GM12878 (cell line): ENCODE results near the gene ATP4B. TPM values are rescaled to one million over a fixed set of nuclear protein-coding genes. Genes with fewer than 3 reads are reported as not detected.

Source experiments
- ATAC-seq: fragments of 200-7000 bp; cut with Tn5 transposase; 3 replicates; pipeline ENCODE4 v1.9.1; 2020; ENCODE audit warnings: mild to moderate bottlenecking, moderate library complexity
- BruUV-seq: library from RNA; stranded (reverse); fragments of 400-500 nt; replicated peaks from 2 replicates; lab custom pipeline; 2021; lab: Mats Ljungman, UMichigan
- CTCF ChIA-PET: fragments of 300-600 bp; sonication (Branson Sonifier 250); formaldehyde crosslinking; extraction: SDS; loops from one replicate; lab custom pipeline; 2021; ENCODE audit warnings: inconsistent platforms; lab: Yijun Ruan, JAX
- POLR2A ChIA-PET: fragments of 350-600 bp; formaldehyde crosslinking; extraction: SDS; loops from one replicate; lab custom pipeline; 2021; ENCODE audit warnings: inconsistent platforms; lab: Charles Lee
- RAD21 ChIA-PET: fragments of 300-600 bp; sonication (Branson Sonifier 250); formaldehyde crosslinking; loops from one replicate; lab custom pipeline; 2023; ENCODE audit warnings: antibody characterized with exemption; ENCODE audit not compliant: unreplicated experiment; lab: Charles Lee
- SMC1A ChIA-PET: fragments of 300-600 bp; sonication (Branson Sonifier 250); formaldehyde crosslinking; loops from one replicate; lab custom pipeline; 2023; ENCODE audit not compliant: unreplicated experiment, uncharacterized antibody; lab: Charles Lee
- DNase-seq: peaks from one replicate; pipeline ENCODE4 v3.0.0-alpha.2; 2011; ENCODE audit warnings: low read depth, low spot score
- FAIRE-seq: peaks from 3 replicates; lab custom pipeline; 2011; peaks lifted over from hg19 to GRCh38; lab: Jason Lieb, UNC
- H2AFZ ChIP-seq: 2 replicates; pipeline ENCODE4 v1.6.0; 2011; ENCODE audit warnings: low read depth, low read length, control low read depth; ENCODE audit not compliant: control insufficient read depth
- H3K27ac ChIP-seq: 2 replicates; pipeline ENCODE4 v1.5.1; 2011; ENCODE audit warnings: control low read depth; ENCODE audit not compliant: control insufficient read depth, insufficient read depth
- H3K27me3 ChIP-seq, 2 experiments: replicated peaks in 1 of 2; 2 replicates each; pipeline versions ENCODE4 v1.6.0 to v1.6.1; 2011; ENCODE audit warnings: low read length in 1 of 2; ENCODE audit not compliant: control insufficient read depth in 2 of 2, insufficient read depth in 2 of 2
- H3K36me3 ChIP-seq, 2 experiments: 2 replicates each; pipeline ENCODE4 v1.5.1; 2011; ENCODE audit warnings: low read length in 1 of 2; ENCODE audit not compliant: control insufficient read depth in 2 of 2, insufficient read depth in 2 of 2
- H3K4me1 ChIP-seq: 2 replicates; pipeline ENCODE4 v1.6.1; 2011; ENCODE audit warnings: mild to moderate bottlenecking, low read length, moderate library complexity, mixed read lengths; ENCODE audit not compliant: control insufficient read depth, insufficient read depth
- H3K4me2 ChIP-seq: 2 replicates; pipeline ENCODE4 v1.6.0; 2011; ENCODE audit warnings: control low read depth; ENCODE audit not compliant: control insufficient read depth, insufficient read depth
- H3K4me3 ChIP-seq: fragments of 200-600 bp; sonication (generic); 2 replicates; pipeline ENCODE4 v1.5.1; 2016
- H3K79me2 ChIP-seq: 2 replicates; pipeline ENCODE4 v1.6.0; 2011; ENCODE audit warnings: low read length; ENCODE audit not compliant: control insufficient read depth, insufficient read depth
- H3K9ac ChIP-seq: 2 replicates; pipeline ENCODE4 v1.8.0; 2011; ENCODE audit warnings: low read length, control low read depth, mixed read lengths; ENCODE audit not compliant: control insufficient read depth, insufficient read depth
- H3K9me3 ChIP-seq: replicated peaks from 3 replicates; pipeline ENCODE4 v1.5.1; 2011; ENCODE audit warnings: mild to moderate bottlenecking, low read length; ENCODE audit not compliant: control insufficient read depth, insufficient read depth
- H4K20me1 ChIP-seq: 2 replicates; pipeline ENCODE4 v1.6.0; 2011; ENCODE audit not compliant: control insufficient read depth, insufficient read depth
- BCL11A ChIP-seq: IDR thresholded peaks from 2 replicates; pipeline ENCODE4 v1.6.1; 2011; ENCODE audit warnings: low read depth, low read length
- BCLAF1 ChIP-seq: fragments of 450-650 bp; IDR thresholded peaks from 2 replicates; pipeline ENCODE4 v1.6.1; 2017; ENCODE audit warnings: antibody characterized with exemption, mild to moderate bottlenecking, moderate library complexity
- CBX3 ChIP-seq: fragments of 200-600 bp; sonication (generic); IDR thresholded peaks from 2 replicates; pipeline ENCODE4 v1.6.1; 2016; ENCODE audit warnings: low read depth, borderline replicate concordance
- E2F4 ChIP-seq: IDR thresholded peaks from 2 replicates; pipeline ENCODE4 v1.6.1; 2012; ENCODE audit warnings: low read depth, low read length, improper control_type of control experiment
- MTA2 ChIP-seq: fragments of 450-650 bp; IDR thresholded peaks from 2 replicates; pipeline ENCODE4 v1.6.1; 2016; ENCODE audit warnings: low read depth, mild to moderate bottlenecking, moderate library complexity
- POLR2AphosphoS5 ChIP-seq: IDR thresholded peaks from 2 replicates; pipeline ENCODE4 v1.6.1; 2011; ENCODE audit warnings: mild to moderate bottlenecking, low read length, inconsistent platforms
- RBBP5 ChIP-seq: fragments of 200-600 bp; sonication (generic); conservative IDR thresholded peaks from 2 replicates; pipeline ENCODE4 v1.6.1; 2016
- SP1 ChIP-seq: IDR thresholded peaks from one replicate; pipeline ENCODE4 v1.6.1; 2011; ENCODE audit warnings: low read depth, low read length
- SREBF2 ChIP-seq: IDR thresholded peaks from 2 replicates; pipeline ENCODE4 v1.6.1; 2012; ENCODE audit warnings: mild to moderate bottlenecking, low read length
- SRF ChIP-seq, 2 experiments: IDR thresholded peaks; 2 replicates each; pipeline ENCODE4 v1.6.1; 2011; ENCODE audit warnings: low read depth in 2 of 2, low read length in 2 of 2, mild to moderate bottlenecking in 1 of 2, moderate library complexity in 1 of 2
- STAT1 ChIP-seq: fragments of 450-650 bp; conservative IDR thresholded peaks from 2 replicates; pipeline ENCODE4 v1.6.1; 2014; ENCODE audit warnings: antibody characterized with exemption, mild to moderate bottlenecking
- SUPT20H ChIP-seq: IDR thresholded peaks from 2 replicates; pipeline ENCODE4 v1.6.1; 2011; ENCODE audit warnings: low read depth, mild to moderate bottlenecking, low read length, moderate library complexity, borderline replicate concordance; ENCODE audit not compliant: control insufficient read depth
- TARDBP ChIP-seq: IDR thresholded peaks from 2 replicates; pipeline ENCODE4 v1.6.1; 2016; ENCODE audit warnings: borderline replicate concordance
- WGBS: methylation state at CpG from one replicate; pipeline ENCODE4 v1.1.6; 2016; ENCODE audit warnings: low lambda C conversion rate; ENCODE audit not compliant: insufficient replicate concordance, insufficient coverage; ENCODE audit errors: missing lambda C conversion rate; 5-methylcytosine and 5-hydroxymethylcytosine counted together
- in situ Hi-C: fragments of 300-500 bp; cut with MboI; formaldehyde crosslinking; loops from 9 replicates; pipeline ENCODE4 v1.14.3; 2018; ENCODE audit warnings: mixed read lengths
- intact Hi-C: fragments of 100-400 bp; cut with micrococcal nuclease; formaldehyde crosslinking; loops from one replicate; pipeline ENCODE4 v1.14.2; 2022; ENCODE audit not compliant: unreplicated experiment
- polyA plus RNA-seq, 11 experiments: library from polyadenylated mRNA; depleted of rRNA in 4 of 11; unstranded in 6 of 11; stranded (reverse) in 5 of 11; fragments of >200 nt; fragmentation: Nextera tagmentation in 4 of 11; fragmentation: Illumina TruSeq in 1 of 11; extraction: Ambion mirVana in 4 of 11; extraction: Trizol in 1 of 11; gene quantifications; 1 replicate in 1 of 11; 2 replicates in 10 of 11; pipeline versions ENCODE4 v1.2.1 to v1.2.3, GENCODE V29; 2011 to 2016; ENCODE audit warnings: inconsistent platforms in 2 of 11, missing spikeins in 2 of 11, low read depth in 1 of 11
- total RNA-seq, 4 experiments: library from RNA; depleted of rRNA in 3 of 4; stranded (reverse); fragments of >200 nt in 3 of 4; fragmentation: Illumina TruSeq in 1 of 4; extraction: Trizol in 1 of 4; gene quantifications; 2 replicates each; pipeline versions ENCODE4 v1.2.1 to v1.2.3, GENCODE V29; 2013 to 2021
- TF ChIP-seq, protein P1 (sequence below): fragments of 150-350 bp; IDR thresholded peaks from 2 replicates; pipeline ENCODE4 v1.6.1; 2016; ENCODE audit warnings: low read depth, low read length
- TF ChIP-seq, protein P2 (sequence below): IDR thresholded peaks from 2 replicates; pipeline ENCODE4 v1.6.1; 2011; ENCODE audit warnings: mild to moderate bottlenecking, low read depth, low read length, moderate library complexity; ENCODE audit not compliant: insufficient replicate concordance
- TF ChIP-seq, protein P3 (sequence below): fragments of 450-650 bp; IDR thresholded peaks from 2 replicates; pipeline ENCODE4 v1.6.1; 2017; ENCODE audit warnings: borderline replicate concordance

ATP4B gene
- total and polyA plus RNA-seq, 10 of the 15 experiments (the other 5 are each of a cell fraction or from before 2014, with no cell fraction given), result 0.05 to 0.33 (median 0.20) TPM; not detected in 4

DNA sequence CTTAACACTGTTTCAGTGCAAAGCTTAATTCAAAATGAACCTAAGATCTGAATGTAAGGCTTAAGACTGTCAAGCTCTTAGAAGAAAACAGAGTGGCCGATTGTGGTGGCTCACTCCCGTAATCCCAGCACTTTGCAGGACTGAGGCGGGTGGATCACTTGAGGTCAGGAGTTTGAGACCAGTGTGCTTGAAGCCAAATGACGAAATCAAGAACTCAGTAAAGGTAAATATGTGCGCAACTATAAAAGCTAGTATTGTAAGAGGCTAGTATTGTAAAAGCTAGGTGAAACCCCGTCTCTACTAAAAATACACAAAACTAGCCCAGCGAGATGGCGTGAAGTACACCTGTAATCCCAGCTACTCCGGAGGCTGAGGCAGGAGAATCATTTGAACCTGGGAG, 12.7 kb downstream of the ATP4B start:
- Histone ChIP-seq H3K27ac (no peak overlapping the region), H2AFZ (no peak overlapping the region), H3K9me3 (no peaks in the 10 kb centered on the region), H3K9ac (no peak overlapping the region), H4K20me1 (no peaks in the 10 kb centered on the region), H3K4me2 (no peak overlapping the region), H3K27me3 (no peaks in the 10 kb centered on the region), H3K4me1 (no peaks in the 10 kb centered on the region), H3K4me3 (no peak overlapping the region), H3K36me3 (peaks cover 2 to 9% of the 10 kb centered on the region in 2 experiments), H3K79me2 (no peaks in the 10 kb centered on the region)
- 94% methylated on average over 9 of the region's 9 CpGs for WGBS
- RAD21 ChIA-PET, result no interaction called here
- in situ Hi-C loops (no loop called here), intact Hi-C loops (no loop called here)
- FAIRE-seq (no peak), DNase-seq (no peak), ATAC-seq (no peak)
- POLR2A ChIA-PET, result no interaction called here
- CTCF ChIA-PET, result no interaction called here
- SMC1A ChIA-PET, result no interaction called here
- BruUV-seq, result no TSS peak
- TF ChIP-seq BCLAF1 (no peak), RBBP5 (no peak), STAT1 (no peak), SP1 (no peak), CBX3 (no peak), SREBF2 (no peak), SRF (IDR thresholded peaks at IDR 0.05; ENCODE audit: low read depth in 2 of 2, low read length in 2 of 2) (no peak), POLR2AphosphoS5 (no peak), E2F4 (no peak), SUPT20H (no peak), BCL11A (no peak), TARDBP (no peak), MTA2 (no peak)
- TF ChIP-seq, protein P1, sequence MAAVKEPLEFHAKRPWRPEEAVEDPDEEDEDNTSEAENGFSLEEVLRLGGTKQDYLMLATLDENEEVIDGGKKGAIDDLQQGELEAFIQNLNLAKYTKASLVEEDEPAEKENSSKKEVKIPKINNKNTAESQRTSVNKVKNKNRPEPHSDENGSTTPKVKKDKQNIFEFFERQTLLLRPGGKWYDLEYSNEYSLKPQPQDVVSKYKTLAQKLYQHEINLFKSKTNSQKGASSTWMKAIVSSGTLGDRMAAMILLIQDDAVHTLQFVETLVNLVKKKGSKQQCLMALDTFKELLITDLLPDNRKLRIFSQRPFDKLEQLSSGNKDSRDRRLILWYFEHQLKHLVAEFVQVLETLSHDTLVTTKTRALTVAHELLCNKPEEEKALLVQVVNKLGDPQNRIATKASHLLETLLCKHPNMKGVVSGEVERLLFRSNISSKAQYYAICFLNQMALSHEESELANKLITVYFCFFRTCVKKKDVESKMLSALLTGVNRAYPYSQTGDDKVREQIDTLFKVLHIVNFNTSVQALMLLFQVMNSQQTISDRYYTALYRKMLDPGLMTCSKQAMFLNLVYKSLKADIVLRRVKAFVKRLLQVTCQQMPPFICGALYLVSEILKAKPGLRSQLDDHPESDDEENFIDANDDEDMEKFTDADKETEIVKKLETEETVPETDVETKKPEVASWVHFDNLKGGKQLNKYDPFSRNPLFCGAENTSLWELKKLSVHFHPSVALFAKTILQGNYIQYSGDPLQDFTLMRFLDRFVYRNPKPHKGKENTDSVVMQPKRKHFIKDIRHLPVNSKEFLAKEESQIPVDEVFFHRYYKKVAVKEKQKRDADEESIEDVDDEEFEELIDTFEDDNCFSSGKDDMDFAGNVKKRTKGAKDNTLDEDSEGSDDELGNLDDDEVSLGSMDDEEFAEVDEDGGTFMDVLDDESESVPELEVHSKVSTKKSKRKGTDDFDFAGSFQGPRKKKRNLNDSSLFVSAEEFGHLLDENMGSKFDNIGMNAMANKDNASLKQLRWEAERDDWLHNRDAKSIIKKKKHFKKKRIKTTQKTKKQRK, result no peak
- TF ChIP-seq, protein P2, sequence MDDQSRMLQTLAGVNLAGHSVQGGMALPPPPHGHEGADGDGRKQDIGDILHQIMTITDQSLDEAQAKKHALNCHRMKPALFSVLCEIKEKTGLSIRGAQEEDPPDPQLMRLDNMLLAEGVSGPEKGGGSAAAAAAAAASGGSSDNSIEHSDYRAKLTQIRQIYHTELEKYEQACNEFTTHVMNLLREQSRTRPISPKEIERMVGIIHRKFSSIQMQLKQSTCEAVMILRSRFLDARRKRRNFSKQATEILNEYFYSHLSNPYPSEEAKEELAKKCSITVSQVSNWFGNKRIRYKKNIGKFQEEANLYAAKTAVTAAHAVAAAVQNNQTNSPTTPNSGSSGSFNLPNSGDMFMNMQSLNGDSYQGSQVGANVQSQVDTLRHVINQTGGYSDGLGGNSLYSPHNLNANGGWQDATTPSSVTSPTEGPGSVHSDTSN, result no peak
- TF ChIP-seq, protein P3, sequence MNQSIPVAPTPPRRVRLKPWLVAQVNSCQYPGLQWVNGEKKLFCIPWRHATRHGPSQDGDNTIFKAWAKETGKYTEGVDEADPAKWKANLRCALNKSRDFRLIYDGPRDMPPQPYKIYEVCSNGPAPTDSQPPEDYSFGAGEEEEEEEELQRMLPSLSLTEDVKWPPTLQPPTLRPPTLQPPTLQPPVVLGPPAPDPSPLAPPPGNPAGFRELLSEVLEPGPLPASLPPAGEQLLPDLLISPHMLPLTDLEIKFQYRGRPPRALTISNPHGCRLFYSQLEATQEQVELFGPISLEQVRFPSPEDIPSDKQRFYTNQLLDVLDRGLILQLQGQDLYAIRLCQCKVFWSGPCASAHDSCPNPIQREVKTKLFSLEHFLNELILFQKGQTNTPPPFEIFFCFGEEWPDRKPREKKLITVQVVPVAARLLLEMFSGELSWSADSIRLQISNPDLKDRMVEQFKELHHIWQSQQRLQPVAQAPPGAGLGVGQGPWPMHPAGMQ, result no peak
